ENCODE measurements around the gene MRPL39. TPM values are rescaled to one million over a fixed set of nuclear protein-coding genes. Genes with fewer than 3 reads are reported as not detected.
"Not testable (repeated sequence)": the region's sequence is repeated elsewhere in the genome, so short reads cannot be mapped to it uniquely, and the experiment has no call there.

MRPL39 gene
- 18.1 TPM for total RNA-seq

DNA sequence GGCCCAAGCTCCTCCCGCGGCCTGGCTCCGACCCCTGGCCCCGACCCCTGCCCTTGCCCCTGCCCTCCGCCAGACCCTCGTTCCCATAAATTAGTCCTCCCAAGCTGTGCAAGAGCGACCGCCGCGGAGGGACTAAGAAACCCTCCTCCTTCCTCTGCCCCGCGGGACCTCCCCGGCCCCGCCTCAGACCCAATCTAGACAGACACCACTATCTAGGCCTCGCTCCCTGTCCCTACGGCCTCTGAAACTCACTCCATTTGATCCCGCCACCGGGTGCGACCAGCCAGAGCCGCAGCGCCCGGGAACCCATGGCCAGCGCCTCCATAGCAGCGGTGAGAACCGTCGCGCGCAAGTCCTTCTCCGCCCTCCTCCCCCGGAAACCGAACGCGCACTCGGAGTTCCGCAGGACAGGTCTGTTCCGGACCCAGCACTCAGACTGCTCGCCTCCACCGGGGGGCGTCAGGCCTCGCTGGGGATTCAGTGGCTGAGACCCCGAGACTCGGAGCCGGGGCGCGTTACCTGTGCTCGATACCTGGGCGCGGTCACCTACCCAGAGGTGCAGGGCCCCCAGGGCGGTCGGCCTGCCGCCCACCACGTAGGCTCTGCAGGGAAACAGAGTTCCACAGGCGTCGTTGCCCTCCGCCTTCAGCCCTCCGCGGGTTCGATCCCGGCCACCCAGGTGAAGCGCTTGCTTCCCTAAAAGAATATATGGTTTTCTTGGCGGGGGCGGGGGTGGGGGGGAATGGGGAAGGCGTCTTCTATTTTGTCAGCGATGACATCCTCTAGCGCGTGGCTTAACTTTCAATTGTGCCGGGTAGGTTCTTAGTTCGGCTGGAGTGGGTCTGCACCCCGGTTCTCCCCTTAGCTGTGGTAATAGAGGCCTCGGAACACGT lies at the start of gene MRPL39:
TSS of gene MRPL39 (minus strand) at position 331 of the 893 bp plus-strand sequence. CDS start at position 325, 6 bp downstream.
- DNase-seq (ENCODE audit: low spot score) (peak; percentile 92), ATAC-seq (peak; percentile 98)
- intact Hi-C loops (cut with DNase I) = loop anchor here (5.0 kb wide), 1 partner anchor 100 kb away; no protein-coding TSS in a partner anchor

DNA sequence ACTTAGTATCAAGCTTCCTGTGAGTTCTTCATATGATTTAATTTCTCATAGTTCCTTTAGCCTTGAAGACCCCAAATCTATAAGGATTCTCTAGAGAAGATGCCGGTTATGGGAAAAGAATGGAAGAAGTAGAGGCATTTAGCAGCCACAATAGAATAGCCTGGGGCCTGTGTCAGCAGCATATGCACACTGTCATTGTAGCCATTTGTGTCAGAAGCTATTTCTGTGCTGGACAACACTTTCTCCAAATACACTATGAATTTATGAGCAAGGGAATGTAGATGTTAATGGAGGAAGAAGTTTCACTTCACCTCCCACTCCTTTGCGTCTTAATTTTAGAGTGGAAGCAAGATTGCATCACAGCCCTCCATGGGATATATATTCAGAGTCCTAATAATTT lies 49.1 kb upstream of the MRPL39 start:
- no peak for DNase-seq (ENCODE audit: low spot score)
- no peak for ATAC-seq
- intact Hi-C loops (cut with DNase I) = no loop called here

DNA sequence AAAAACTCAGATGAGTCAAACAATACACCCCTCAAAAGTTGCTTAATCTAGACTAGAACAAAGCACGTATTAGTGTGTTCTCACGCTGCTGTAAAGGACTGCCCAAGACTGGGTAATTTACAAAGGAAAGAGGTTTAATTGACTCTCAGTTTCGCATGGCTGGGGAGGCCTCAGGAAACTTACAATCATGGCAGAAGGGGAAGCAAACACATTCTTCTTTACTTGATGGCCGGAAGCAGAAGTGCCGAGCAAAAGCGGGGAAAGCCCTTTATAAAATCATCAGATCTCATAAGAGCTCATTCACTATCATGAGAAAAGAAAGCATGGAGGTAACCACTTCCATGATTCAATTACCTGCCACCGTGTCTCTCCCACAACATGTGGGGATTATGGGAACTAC lies 41.9 kb upstream of the MRPL39 start:
- no peak for ATAC-seq
- no peak for DNase-seq (ENCODE audit: low spot score)
- intact Hi-C loops (cut with DNase I) = no loop called here

DNA sequence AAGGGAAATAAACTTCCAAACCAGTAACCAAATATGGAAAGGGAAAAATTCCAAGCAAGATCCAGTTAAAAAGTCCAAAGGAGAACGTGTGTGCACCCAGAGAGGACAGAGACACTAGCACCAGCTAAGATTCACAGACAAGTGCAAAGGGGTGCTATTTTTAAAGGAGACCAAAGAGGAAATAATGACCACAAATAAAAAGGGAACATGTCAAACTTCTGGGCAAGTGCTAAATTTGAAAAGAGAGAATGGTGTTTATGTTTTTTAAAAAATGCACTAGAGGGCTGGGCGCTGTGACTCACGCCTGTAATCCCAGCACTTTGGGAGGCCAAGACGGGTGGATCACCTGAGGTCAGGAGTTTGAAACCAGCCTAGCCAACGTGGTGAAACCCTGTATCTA lies 40.4 kb upstream of the MRPL39 start:
- DNase-seq (ENCODE audit: low spot score) (no peak), ATAC-seq (peak; percentile 46)
- intact Hi-C loops (cut with DNase I) = no loop called here

DNA sequence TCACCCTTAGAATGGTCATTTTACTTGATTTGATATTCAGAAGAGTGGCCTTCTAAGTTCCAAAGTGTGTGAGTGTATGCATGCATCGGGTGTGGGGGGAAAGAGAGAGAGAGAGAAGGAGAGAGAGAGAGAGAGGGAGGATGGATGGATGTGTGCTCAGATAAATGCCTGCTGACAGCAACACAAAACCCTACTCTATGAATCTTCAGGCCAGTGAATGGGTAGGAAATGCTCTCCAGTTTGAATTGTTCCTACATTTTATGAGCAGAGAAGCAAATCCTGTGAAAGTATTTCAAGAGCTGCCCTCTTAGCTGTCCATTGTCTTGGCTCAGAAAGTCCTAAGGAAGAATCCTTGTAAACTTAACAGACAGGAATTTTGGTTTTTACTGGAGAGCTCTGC lies 39.2 kb upstream of the MRPL39 start:
- intact Hi-C loops (cut with DNase I) = no loop called here
- DNase-seq (ENCODE audit: low spot score) (no peak), ATAC-seq (no peak)

DNA sequence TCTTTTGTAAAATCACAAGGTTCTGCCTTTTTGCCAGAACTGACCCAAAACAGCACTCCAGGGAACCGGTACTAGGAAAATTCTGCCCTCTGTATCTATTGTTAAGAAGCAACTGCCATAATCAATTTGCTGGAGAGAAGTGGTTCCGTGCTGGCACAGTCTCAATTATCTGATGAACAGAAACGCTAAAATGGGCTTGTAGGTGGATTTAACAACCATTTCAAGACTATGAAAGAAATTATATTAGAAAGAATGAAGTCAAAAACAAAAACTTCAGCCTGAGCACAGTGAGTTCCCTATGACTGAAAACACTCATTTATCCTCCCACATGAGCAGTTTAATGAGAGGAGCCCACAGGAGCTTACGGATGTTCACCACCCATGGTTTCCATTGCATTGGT lies 36.2 kb upstream of the MRPL39 start:
- DNase-seq (ENCODE audit: low spot score) = no peak
- intact Hi-C loops (cut with DNase I) = no loop called here
- no peak for ATAC-seq

DNA sequence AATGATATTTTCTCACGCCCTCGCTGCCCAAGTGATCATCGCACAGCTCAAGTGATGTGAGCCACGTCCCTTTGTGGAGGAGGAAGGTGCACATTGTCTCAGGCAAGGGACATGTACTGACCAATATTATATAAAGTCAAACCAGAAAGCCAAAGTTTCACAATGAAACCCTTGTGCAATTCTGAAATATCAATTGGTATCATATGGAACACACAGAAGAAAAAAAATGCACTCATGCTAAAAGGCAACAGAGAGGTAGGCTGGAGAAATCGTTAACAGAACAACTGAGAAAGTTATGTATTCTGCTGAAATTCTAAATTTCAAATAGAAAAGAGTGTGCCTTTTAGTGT lies 33.6 kb upstream of the MRPL39 start:
- ATAC-seq (no peak), DNase-seq (ENCODE audit: low spot score) (no peak)
- intact Hi-C loops (cut with DNase I) = no loop called here

DNA sequence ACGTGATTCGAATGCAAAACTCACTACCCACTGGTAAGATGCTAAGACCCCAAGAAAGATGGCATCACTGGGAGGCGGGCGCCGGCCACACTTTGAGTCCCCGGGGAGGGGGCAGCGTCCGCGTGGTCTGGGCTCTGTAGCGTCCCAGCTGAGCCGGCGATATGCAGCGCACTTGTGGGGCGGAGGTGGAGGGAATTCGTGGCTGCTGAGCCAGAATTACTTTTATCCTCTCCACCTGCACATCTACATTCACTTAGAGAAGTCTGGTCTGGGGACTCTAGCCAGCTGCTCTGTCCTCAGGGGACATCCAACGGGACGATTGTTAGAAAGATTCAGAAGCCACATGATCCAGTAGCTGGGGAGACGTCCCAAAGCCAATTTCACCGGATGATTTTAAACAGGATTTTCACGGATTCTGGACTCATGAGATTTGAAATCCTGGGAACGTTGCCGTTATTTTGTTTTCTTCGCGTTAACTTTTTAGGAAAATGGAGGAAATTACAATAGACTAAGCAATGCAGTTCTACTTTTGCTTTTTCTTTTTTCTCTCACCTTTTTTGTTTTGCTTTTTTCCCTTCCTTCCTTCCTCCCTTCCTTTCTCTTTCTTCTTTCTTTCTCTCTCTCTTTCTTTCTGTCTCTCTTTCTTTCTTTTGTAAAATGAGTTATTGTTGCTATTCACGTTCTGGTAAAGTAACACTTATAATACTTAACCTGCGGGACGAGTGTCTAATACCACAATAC lies 33.1 kb upstream of the MRPL39 start:
- intact Hi-C loops (cut with DNase I) = no loop called here
- peak; percentile 67 for DNase-seq (ENCODE audit: low spot score)

DNA sequence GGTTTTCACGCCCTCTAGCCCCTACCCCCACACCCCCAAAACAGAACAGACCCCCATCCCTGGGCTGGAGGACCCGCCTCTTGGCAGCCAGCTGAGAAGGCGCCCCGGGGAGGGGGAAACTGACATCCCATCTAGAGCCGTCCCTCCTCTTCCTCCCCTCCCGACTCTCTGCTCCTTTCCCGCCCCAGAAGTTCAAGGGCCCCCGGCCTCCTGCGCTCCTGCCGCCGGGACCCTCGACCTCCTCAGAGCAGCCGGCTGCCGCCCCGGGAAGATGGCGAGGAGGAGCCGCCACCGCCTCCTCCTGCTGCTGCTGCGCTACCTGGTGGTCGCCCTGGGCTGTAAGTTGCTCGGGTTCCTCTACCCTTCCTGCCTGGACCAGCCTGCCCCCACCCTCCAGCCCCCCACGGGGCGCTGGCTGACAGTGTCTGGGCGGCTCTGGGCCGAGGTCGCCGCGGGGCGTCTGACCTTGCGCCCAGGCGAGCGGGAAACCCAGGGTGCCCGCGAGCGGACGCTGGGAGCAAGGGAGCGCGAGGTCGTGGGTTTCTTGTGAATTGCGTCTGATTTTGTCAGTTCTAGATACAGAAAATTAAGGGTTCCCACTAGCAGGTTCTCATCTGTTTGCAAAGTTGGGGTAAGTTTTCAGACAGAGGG lies 32.4 kb upstream of the MRPL39 start:
- peak; percentile 76 for DNase-seq (ENCODE audit: low spot score)
- intact Hi-C loops (cut with DNase I) = no loop called here
- ATAC-seq = peak; percentile 84

More for the DNA sequence above, 33.1 kb upstream of the MRPL39 start:
- peak; percentile 69 for ATAC-seq

DNA sequence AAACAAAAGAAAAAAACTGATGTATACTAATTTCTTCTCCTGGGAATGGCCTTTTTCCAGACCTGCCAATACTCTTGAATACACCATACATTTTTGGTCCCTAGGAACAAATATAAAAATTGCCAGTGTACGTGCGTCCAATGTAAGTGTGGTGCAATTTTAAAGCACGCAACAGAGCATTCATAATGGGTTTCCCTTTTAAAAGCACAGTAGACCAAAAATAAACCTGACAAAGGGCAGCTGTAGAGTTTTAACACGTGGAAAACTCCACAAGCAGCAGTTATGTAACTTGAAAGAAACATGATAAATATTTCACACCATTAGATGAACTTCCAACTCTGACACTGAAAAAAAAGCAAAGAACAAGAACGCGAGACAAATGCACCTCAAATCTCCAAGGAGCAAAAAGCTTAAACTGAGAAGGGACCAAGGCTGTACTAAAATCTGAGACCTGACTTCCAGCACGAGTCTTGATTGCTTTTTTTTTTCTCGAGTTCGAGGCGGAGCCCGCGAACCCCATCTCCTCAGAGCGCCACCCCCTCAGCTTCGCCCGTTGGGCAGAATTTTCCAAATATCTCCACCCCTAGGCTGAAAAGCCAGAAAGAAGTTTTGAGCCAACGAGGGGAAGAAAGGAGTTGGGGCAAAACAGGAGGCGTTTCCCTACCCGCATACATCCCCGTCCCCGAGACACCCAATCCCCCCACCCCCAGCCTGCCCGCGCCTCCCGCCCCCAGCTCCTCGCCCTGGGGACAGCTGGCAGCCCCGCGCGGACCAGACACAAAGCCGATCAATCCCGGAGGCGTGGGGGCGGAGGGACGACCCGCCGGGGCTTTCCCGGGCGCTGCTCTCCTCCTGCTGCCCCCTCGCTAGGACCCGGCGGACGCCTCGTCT lies 31.6 kb upstream of the MRPL39 start, which contains the start of gene JAM2:
TSS of gene JAM2 (plus strand) at position 599 of the 891 bp plus-strand sequence. CDS start 564 bp downstream, outside the sequence.
- intact Hi-C loops (cut with DNase I) = no loop called here
- DNase-seq (ENCODE audit: low spot score) (peak; percentile 73), ATAC-seq (peak; percentile 85)

DNA sequence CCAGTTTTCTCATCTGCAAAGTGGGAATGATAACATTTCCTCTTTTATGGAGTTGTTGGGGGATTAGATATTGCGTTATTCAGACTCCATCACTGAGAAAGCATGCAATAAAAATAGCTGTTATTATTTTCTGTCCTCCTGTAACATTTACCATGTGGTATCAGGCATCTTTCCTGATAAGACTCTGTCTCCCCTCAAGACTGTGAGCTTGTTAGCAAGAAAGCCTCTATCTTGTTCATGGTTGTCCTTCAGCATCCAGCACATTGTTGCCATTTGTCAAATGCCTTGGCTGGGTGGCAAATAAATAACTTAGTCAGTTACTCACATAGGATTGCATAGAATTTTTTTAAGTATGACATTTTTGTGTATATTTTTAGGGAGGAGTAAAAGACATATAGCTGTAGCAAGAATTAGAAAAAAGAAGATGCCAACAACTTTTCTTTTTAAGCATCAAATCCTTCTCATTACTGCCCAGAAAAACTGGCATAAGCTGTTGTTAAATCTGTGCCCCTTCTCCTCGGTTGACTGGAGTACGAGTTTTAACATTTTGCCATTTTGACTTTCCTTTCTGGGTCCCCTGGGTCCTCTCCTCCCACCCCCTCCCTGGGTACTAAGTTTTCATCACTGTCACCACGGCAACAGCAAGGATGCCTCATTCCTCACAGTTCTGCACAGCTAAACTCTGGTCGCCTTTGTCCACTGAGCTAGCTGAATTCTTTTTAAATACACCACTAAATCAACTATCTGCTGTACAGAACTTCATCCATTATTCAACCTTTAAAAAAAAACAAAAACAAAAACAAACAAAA lies 30.8 kb upstream of the MRPL39 start:
- DNase-seq (ENCODE audit: low spot score) (no peak), ATAC-seq (no peak)
- intact Hi-C loops (cut with DNase I) = no loop called here

DNA sequence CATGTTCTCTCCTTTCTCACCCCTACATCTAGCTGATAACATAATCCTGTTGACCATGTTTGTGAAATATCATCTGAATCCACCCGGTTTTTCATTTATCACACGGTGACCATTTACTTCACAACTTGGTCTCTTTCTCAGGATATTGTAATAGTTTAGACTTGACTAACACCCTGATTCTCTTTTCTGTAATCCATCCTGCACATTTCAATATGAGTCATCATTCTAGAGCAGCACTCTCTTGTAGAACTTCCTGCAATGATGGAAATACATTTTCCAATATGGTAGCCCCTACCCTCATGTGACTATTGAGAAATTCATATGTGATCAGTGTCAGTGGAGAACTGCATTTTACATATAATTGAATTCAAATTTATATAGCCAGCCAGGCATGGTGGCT lies 29.4 kb upstream of the MRPL39 start:
- ATAC-seq (no peak), DNase-seq (ENCODE audit: low spot score) (no peak)
- intact Hi-C loops (cut with DNase I) = no loop called here

DNA sequence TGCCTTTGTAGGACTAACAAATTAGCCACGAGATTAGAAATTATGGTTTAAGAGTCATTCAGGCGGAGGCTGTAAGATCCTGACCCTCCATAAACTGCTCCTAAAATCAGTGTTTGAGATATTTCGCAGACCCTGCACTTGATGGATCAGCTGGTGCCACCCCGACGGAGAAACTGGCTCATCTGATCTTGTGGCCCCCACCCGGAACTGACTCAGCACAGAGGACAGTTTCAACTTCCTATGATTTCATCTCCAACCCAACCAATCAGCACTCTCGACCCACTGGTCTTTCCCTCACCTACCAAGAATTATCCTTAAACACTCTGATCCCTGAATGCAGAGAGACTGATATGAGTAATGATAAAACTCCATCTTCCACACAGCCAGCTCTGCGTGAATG lies 28.0 kb upstream of the MRPL39 start:
- intact Hi-C loops (cut with DNase I) = no loop called here
- ATAC-seq (no peak), DNase-seq (ENCODE audit: low spot score) (no peak)

DNA sequence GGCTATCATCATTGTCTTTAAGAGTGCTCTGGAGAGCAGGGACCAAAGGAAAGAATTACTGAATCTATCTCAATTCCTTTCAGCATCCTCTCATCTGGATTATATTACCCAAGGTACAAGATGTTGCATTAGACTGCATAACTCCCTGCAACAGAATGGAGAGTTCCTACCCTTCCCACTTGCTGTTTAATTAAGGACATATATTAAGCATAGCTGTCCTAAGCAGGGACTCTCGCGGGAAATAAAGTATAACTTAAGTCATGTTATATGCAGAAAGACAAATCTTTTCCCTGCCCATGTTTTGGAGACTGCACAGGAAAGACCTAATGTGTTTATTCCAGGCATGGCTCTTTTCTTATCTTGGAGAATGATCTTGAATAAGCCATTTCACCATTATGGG lies 25.0 kb upstream of the MRPL39 start:
- ATAC-seq (no peak), DNase-seq (ENCODE audit: low spot score) (no peak)
- intact Hi-C loops (cut with DNase I) = no loop called here

DNA sequence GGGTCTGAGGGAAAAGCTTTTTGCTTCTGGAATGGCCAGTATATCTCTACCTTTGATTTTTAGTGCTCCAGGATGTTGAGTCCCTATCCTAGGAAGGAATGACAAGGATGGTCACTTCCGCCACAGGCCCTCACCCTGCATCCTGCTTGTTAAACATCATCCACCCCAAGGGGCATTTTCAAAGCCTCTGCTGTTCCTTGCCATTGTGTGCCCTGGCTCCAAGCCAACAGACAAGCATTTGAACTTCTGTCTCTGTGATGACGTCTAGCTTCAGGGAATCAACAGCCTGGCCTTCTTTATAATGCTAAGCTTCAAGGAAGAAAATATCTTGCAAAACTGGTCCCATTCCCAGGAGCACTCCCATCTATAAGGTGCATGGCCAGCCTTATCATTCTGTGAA lies 19.5 kb upstream of the MRPL39 start:
- ATAC-seq = no peak
- intact Hi-C loops (cut with DNase I) = no loop called here
- no peak for DNase-seq (ENCODE audit: low spot score)

DNA sequence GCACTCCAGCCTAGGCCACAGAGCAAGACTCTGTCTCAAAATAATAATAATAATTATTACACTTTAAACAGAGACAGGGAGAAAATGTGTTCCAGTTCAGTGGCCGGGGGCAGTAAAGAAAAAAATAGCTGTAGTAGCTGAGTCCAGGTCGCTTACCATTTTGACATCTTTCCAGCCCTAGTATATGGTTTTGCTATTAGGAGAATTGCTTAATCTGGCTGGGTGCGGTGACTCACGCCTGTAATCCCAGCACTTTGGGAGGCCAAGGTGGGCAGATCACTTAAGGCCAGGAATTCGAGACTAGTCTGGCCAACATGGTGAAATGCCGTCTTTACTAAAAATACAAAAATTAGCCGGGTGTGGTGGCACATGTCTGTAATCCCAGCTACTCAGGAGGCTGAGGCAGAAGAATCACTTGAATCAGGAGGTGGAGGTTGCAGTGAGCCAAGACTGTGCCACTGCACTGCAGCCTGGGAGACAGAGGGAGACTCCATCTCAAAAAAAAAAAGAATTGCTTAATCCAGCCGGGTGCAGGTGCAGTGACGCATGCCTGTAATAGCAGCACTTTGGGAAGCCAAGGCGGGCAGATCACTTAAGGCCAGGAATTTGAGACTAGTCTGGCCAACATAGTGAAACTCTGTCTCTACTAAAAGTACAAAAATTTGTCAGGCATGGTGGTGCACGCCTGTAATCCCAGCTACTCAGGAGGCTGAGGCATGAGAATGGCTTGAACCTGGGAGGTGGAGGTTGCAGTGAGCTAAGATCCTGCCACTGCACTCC lies 18.7 kb upstream of the MRPL39 start:
- ATAC-seq; DNase-seq (ENCODE audit: low spot score); intact Hi-C loops (cut with DNase I): not testable (repeated sequence)

DNA sequence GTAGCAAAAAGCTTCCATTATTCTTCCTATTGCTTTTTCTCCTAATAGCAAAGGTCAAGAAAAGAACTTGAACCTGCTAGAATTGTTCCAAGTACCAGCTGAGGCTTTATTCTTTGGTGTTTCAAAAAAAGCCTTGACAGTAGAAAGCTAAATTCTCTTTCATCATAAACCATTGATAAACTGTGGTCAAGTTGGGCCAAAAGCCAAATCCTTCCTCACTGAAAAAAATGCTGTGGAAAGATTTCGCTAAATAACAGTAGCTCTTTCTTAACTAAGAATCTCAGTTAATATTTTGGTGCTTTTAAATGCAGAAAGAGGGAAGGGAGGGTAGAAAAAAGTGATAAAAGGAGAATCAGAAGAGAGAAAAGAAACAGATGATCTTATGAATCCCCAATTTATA lies 17.8 kb upstream of the MRPL39 start:
- ATAC-seq (no peak), DNase-seq (ENCODE audit: low spot score) (no peak)
- intact Hi-C loops (cut with DNase I) = no loop called here

Data from sciatic nerve (tissue), 2 donors.